ENCODE data around the gene LTB4R2. TPM values are rescaled to one million over a fixed set of nuclear protein-coding genes. Genes with fewer than 3 reads are reported as not detected.

The LTB4R2 gene
- total and polyA plus RNA-seq, 7 donors, result 0.08 to 2.3 (median 0.96) TPM

DNA sequence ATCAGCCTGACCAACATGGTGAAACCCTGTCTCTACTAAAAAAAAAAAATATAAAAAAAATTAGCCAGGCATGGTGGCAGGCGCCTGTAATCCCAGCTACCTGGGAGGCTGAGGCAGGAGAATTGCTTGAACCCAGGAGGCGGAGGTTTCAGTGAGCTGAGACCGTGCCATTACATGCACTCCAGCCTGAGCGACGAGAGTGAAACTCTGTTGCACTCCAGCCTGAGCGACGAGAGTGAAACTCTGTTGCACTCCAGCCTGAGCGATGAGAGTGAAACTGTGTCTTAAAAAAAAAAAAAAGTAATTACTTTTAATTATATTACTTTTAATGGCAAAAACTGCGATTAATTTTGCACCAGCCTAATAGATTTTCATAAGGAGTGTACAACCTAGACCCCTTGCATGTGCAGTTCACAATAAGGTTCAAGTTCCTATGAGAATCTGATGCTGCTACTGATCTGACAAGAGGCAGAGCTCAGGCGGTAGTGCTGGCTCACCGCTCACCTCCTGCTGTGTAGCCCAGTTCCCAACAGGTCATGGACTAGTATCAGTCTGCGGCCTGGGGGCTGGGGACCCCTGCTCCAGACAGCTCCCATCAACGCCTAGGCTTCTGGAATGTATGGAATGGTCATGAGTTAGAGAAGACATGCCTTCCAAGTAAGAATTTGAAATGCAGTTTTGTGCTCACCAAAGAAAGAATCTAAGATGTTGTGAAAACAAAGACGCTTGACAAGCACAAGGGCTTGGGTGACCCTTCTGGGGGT, 11.5 kb downstream of the LTB4R2 start:
- ATAC-seq, result no peak
- no peaks in the 10 kb centered on the region for H3K9me3 ChIP-seq
- peaks cover 0 to 31% (median 7%) of the 10 kb centered on the region in 3 donors for H3K27me3 ChIP-seq (ENCODE audit: insufficient read depth in 3 of 3, low read length in 2 of 3)
- DNase-seq, result no peak
- no peak overlapping the region for H3K4me3 ChIP-seq
- no peaks in the 10 kb centered on the region for H3K4me1 ChIP-seq
- H3K27ac ChIP-seq, result no peak overlapping the region
- H3K36me3 ChIP-seq (ENCODE audit: insufficient read depth in 1 of 2, low read depth in 1 of 2), result peaks cover 0 to 13% of the 10 kb centered on the region in 2 donors
- intact Hi-C loops (cut with DNase I), result no loop called here
- 82 to 87% (median 85%) methylated on average over 14 of the region's 14 CpGs for WGBS, 3 donors
- no peak for TF ChIP-seq CTCF (IDR thresholded peaks at IDR 0.05)

GRCh38 chr14:24322672-24323071, 12.7 kb downstream of the LTB4R2 start:
- no peak for TF ChIP-seq CTCF (IDR thresholded peaks at IDR 0.05)
- no peaks in the 10 kb centered on the region for H3K4me1 ChIP-seq
- H3K4me3 ChIP-seq, result no peak overlapping the region
- ATAC-seq, result no peak
- WGBS, 3 donors, result 55 to 66% (median 62%) methylated on average over 8 to 10 of the region's 10 CpGs
- DNase-seq, result peak in 1 of 2 donors; percentile 38
- H3K36me3 ChIP-seq (ENCODE audit: insufficient read depth in 1 of 2, low read depth in 1 of 2), result peaks cover 0 to 13% of the 10 kb centered on the region in 2 donors
- intact Hi-C loops (cut with DNase I), result no loop called here
- peaks cover 0 to 20% (median 7%) of the 10 kb centered on the region in 3 donors for H3K27me3 ChIP-seq (ENCODE audit: insufficient read depth in 3 of 3, low read length in 2 of 3)
- H3K27ac ChIP-seq, result no peak overlapping the region
- H3K9me3 ChIP-seq, result no peaks in the 10 kb centered on the region

GRCh38 chr14:24323341-24323740, 13.4 kb downstream of the LTB4R2 start:
- Histone ChIP-seq H3K4me3 (no peak overlapping the region), H3K9me3 (no peaks in the 10 kb centered on the region), H3K36me3 (ENCODE audit: insufficient read depth in 1 of 2, low read depth in 1 of 2) (peaks cover 0 to 13% of the 10 kb centered on the region in 2 donors), H3K4me1 (no peaks in the 10 kb centered on the region), H3K27ac (no peak overlapping the region), H3K27me3 (ENCODE audit: insufficient read depth in 3 of 3, low read length in 2 of 3) (peaks cover 0 to 13% (median 7%) of the 10 kb centered on the region in 3 donors)
- ATAC-seq (no peak), DNase-seq (no peak)
- WGBS, 3 donors, result 44 to 58% (median 47%) methylated on average over 3 of the region's 3 CpGs
- intact Hi-C loops (cut with DNase I), result no loop called here
- TF ChIP-seq CTCF (IDR thresholded peaks at IDR 0.05), result no peak

DNA sequence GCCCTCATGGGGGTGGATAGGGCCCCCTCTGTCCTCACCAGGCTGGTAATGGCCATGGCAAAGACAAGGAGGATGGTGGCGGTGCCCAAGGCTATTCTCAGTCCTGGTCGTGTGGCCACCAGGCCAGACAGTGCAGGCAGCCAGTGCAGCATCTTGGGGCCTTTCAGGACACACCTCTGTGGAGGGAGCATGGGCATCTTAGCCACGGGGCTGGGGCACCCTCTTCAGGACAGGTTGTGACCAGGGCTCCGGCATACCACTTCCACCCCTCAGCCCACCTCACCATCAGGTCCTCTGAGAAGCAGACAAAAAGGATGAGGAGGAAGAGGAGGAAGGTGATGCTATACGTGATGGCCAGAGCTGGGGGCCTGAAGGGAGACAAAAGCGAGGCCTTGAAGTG, 14.1 kb downstream of the LTB4R2 start:
- peaks cover 0 to 12% of the 10 kb centered on the region in 2 donors for H3K36me3 ChIP-seq (ENCODE audit: insufficient read depth in 1 of 2, low read depth in 1 of 2)

More for the DNA sequence above, 14.1 kb downstream of the LTB4R2 start:
- intact Hi-C loops (cut with DNase I), result no loop called here
- peaks cover 0 to 6% (median 4%) of the 10 kb centered on the region in 3 donors for H3K27me3 ChIP-seq (ENCODE audit: insufficient read depth in 3 of 3, low read length in 2 of 3)
- no peaks in the 10 kb centered on the region for H3K4me1 ChIP-seq
- H3K27ac ChIP-seq, result no peak overlapping the region
- DNase-seq (peak in 1 of 2 donors; percentile 47), ATAC-seq (no peak)
- no peaks in the 10 kb centered on the region for H3K9me3 ChIP-seq
- TF ChIP-seq CTCF (IDR thresholded peaks at IDR 0.05), result no peak
- 63 to 72% (median 69%) methylated on average over 6 of the region's 6 CpGs for WGBS, 3 donors
- no peak overlapping the region for H3K4me3 ChIP-seq
